ENCODE data around the gene B3GALNT2. TPM values are rescaled to one million over a fixed set of nuclear protein-coding genes. Genes with fewer than 3 reads are reported as not detected.

The B3GALNT2 gene
- total RNA-seq, 1 experiment from 2014 or later: 31.9 TPM

- no peak for DNase-seq (ENCODE audit: low read depth)
Observed at GRCh38 chr1:235409042-235409820, 95.0 kb downstream of the B3GALNT2 start.

- no peak for DNase-seq (ENCODE audit: low read depth)
Observed at GRCh38 chr1:235408503-235408960, 95.7 kb downstream of the B3GALNT2 start.

GRCh38 chr1:235407419-235407818 is 96.8 kb downstream of the B3GALNT2 start:
- DNase-seq (ENCODE audit: low read depth): no peak

- peak; percentile 48 for DNase-seq (ENCODE audit: low read depth)
Observed at GRCh38 chr1:235404190-235404589, 100.1 kb downstream of the B3GALNT2 start.

GRCh38 chr1:235403593-235403992 is 100.7 kb downstream of the B3GALNT2 start:
- DNase-seq (ENCODE audit: low read depth): no peak

- DNase-seq (ENCODE audit: low read depth): peak; percentile 9
Observed at GRCh38 chr1:235402457-235403200, 101.6 kb downstream of the B3GALNT2 start.

GRCh38 chr1:235401251-235401650 is 103.0 kb downstream of the B3GALNT2 start:
- no peak for DNase-seq (ENCODE audit: low read depth)

Other genes with a start within 250 kb of the B3GALNT2 start
- gene ARID4B, start 176.3 kb downstream of the B3GALNT2 start, total RNA-seq (2014; rRNA removed; shearing (Covaris generic)): 18.7 and 22.9 TPM in 2 replicates
- gene GGPS1, start 175.9 kb downstream of the B3GALNT2 start, total RNA-seq (2014; rRNA removed; shearing (Covaris generic)): 31.6 and 43.2 TPM in 2 replicates
- gene TBCE, start 137.0 kb downstream of the B3GALNT2 start, total RNA-seq (2014; rRNA removed; shearing (Covaris generic)): 31.9 and 71.7 TPM in 2 replicates
- 0.98 and 2.2 TPM in 2 replicates for gene GNG4, start 145.3 kb upstream of the B3GALNT2 start, total RNA-seq (2014; rRNA removed; shearing (Covaris generic))